ENCODE results near the gene PIP4K2B.

- no peak for TF ChIP-seq POLR2A (IDR thresholded peaks at IDR 0.05)
- TF ChIP-seq CTCF (IDR thresholded peaks at IDR 0.05) = no peak
Measured at GRCh38 chr17:38741461-38741860, 57.9 kb downstream of the PIP4K2B start.

Data from tibial nerve (tissue), 3 donors.